ENCODE results near the gene RNF128. TPM values are rescaled to one million over a fixed set of nuclear protein-coding genes. Genes with fewer than 3 reads are reported as not detected.

Gene RNF128
- total RNA-seq, 1 experiment from 2014 or later, result not detected

Other genes starting within 250 kb of the RNF128 start
- 0.06 and 0.34 TPM in 2 replicates for gene RADX, start 114.7 kb upstream of the RNF128 start, total RNA-seq (2014; rRNA removed; shearing (Covaris generic))
- gene TBC1D8B, start 76.0 kb downstream of the RNF128 start, total RNA-seq (2014; rRNA removed; shearing (Covaris generic)), result 0.03 TPM in 1 of 2 replicates, not detected in the other
- not detected in 2 replicates for gene RIPPLY1, start 176.6 kb downstream of the RNF128 start, total RNA-seq (2014; rRNA removed; shearing (Covaris generic))
- gene CLDN2, start 193.7 kb downstream of the RNF128 start, total RNA-seq (2014; rRNA removed; shearing (Covaris generic)), result not detected in 2 replicates

All from G401 (cell line).